IMR-90 (cell line): ENCODE results near the gene MPP4. TPM values are rescaled to one million over a fixed set of nuclear protein-coding genes. Genes with fewer than 3 reads are reported as not detected.

Experiments used
- ATAC-seq: fragments of 200-7000 bp; cut with Tn5 transposase; 2 replicates; pipeline ENCODE4 v1.9.1; 2020; ENCODE audit warnings: low read depth, mild to moderate bottlenecking, moderate library complexity
- BruUV-seq: library from RNA; stranded (reverse); fragments of 400-500 nt; replicated peaks from 2 replicates; lab custom pipeline; 2021; lab: Mats Ljungman, UMichigan
- CTCF ChIA-PET: fragments of 300-600 bp; formaldehyde crosslinking; extraction: SDS; loops from one replicate; lab custom pipeline; 2021; ENCODE audit warnings: antibody characterized with exemption; lab: Yijun Ruan, JAX
- POLR2A ChIA-PET: fragments of 300-600 bp; sonication (Branson Sonifier 250); formaldehyde crosslinking; loops from one replicate; lab custom pipeline; 2022; ENCODE audit warnings: antibody characterized with exemption; ENCODE audit not compliant: unreplicated experiment; lab: Charles Lee
- DNase-seq: peaks from one replicate; pipeline ENCODE4 v3.0.0; 2013
- H2AFZ ChIP-seq: replicated peaks from 2 replicates; pipeline ENCODE3; 2013; ENCODE audit warnings: low read length, mild to moderate bottlenecking; ENCODE audit not compliant: poor library complexity
- H2AK5ac ChIP-seq: 2 replicates; pipeline ENCODE4 v1.6.1; 2013; ENCODE audit warnings: low read depth, low read length, inconsistent platforms
- H2AK9ac ChIP-seq: replicated peaks from 2 replicates; pipeline ENCODE3; 2013; ENCODE audit warnings: mild to moderate bottlenecking, low read depth, low read length, moderate library complexity; ENCODE audit not compliant: poor library complexity
- H2BK120ac ChIP-seq: 2 replicates; pipeline ENCODE4 v1.6.1; 2013; ENCODE audit warnings: low read depth, low read length, inconsistent platforms
- H2BK15ac ChIP-seq: 3 replicates; pipeline ENCODE4 v1.6.1; 2013; ENCODE audit warnings: low read depth, low read length, inconsistent platforms
- H2BK20ac ChIP-seq: 2 replicates; pipeline ENCODE4 v1.6.1; 2013; ENCODE audit warnings: low read depth, mild to moderate bottlenecking, inconsistent platforms, low read length, moderate library complexity
- H2BK5ac ChIP-seq: 2 replicates; pipeline ENCODE4 v1.6.1; 2013; ENCODE audit warnings: mild to moderate bottlenecking, low read depth, low read length, inconsistent platforms; ENCODE audit not compliant: poor library complexity, severe bottlenecking
- H3K14ac ChIP-seq: replicated peaks from 2 replicates; pipeline ENCODE4 v1.6.1; 2013; ENCODE audit warnings: low read depth, low read length, inconsistent platforms
- H3K18ac ChIP-seq: 2 replicates; pipeline ENCODE4 v1.6.1; 2013; ENCODE audit warnings: low read depth, low read length, control low read depth
- H3K23ac ChIP-seq: 2 replicates; pipeline ENCODE4 v1.6.1; 2013; ENCODE audit warnings: low read depth, low read length, inconsistent platforms
- H3K27ac ChIP-seq: 2 replicates; pipeline ENCODE4 v1.5.1; 2013; ENCODE audit warnings: mild to moderate bottlenecking, control low read depth, low read length; ENCODE audit not compliant: insufficient read depth
- H3K27me3 ChIP-seq: 2 replicates; pipeline ENCODE4 v1.6.1; 2013; ENCODE audit warnings: low read length; ENCODE audit not compliant: control insufficient read depth, insufficient read depth
- H3K36me3 ChIP-seq: 2 replicates; pipeline ENCODE4 v1.6.1; 2013; ENCODE audit warnings: low read length, mixed read lengths; ENCODE audit not compliant: control insufficient read depth, insufficient read depth
- H3K4ac ChIP-seq: 2 replicates; pipeline ENCODE4 v1.6.1; 2013; ENCODE audit warnings: low read depth, low read length, inconsistent platforms
- H3K4me1 ChIP-seq: 2 replicates; pipeline ENCODE4 v1.6.1; 2013; ENCODE audit warnings: low read length, mixed read lengths; ENCODE audit not compliant: control insufficient read depth, insufficient read depth
- H3K4me2 ChIP-seq: 2 replicates; pipeline ENCODE4 v1.6.1; 2013; ENCODE audit warnings: low read depth, mild to moderate bottlenecking, control low read depth, low read length, moderate library complexity
- H3K4me3 ChIP-seq: 2 replicates; pipeline ENCODE4 v1.5.1; 2013; ENCODE audit warnings: low read depth, mild to moderate bottlenecking, control low read depth, low read length, moderate library complexity; ENCODE audit not compliant: insufficient read depth
- H3K56ac ChIP-seq: 2 replicates; pipeline ENCODE4 v1.6.1; 2013; ENCODE audit warnings: low read length, inconsistent platforms; ENCODE audit not compliant: insufficient read depth; ENCODE audit errors: extremely low read depth
- H3K79me1 ChIP-seq, 2 experiments: 2 replicates each; pipeline ENCODE4 v1.6.1; 2013; ENCODE audit warnings: low read length in 2 of 2, inconsistent platforms in 1 of 2, low read depth in 1 of 2
- H3K9ac ChIP-seq: 2 replicates; pipeline ENCODE4 v1.6.1; 2013; ENCODE audit warnings: low read depth, low read length, control low read depth
- H3K9me1 ChIP-seq: 2 replicates; pipeline ENCODE4 v1.6.1; 2013; ENCODE audit warnings: low read length, inconsistent platforms; ENCODE audit not compliant: insufficient read depth
- H3K9me3 ChIP-seq: 2 replicates; pipeline ENCODE4 v1.6.1; 2013; ENCODE audit warnings: low read length; ENCODE audit not compliant: control insufficient read depth, insufficient read depth
- H4K20me1 ChIP-seq: 2 replicates; pipeline ENCODE4 v1.6.1; 2013; ENCODE audit warnings: low read length, inconsistent platforms; ENCODE audit not compliant: insufficient read depth
- H4K5ac ChIP-seq: 2 replicates; pipeline ENCODE4 v1.6.1; 2013; ENCODE audit warnings: mild to moderate bottlenecking, low read depth, low read length, control low read depth
- H4K8ac ChIP-seq, 2 experiments: 2 replicates each; pipeline ENCODE4 v1.6.1; 2013; ENCODE audit warnings: low read depth in 2 of 2, low read length in 2 of 2, control low read depth in 1 of 2, inconsistent platforms in 1 of 2
- H4K91ac ChIP-seq: 2 replicates; pipeline ENCODE4 v1.6.1; 2013; ENCODE audit warnings: low read depth, low read length, inconsistent platforms; ENCODE audit not compliant: insufficient read depth
- BHLHE40 ChIP-seq: fragments of 150-350 bp; IDR thresholded peaks from 2 replicates; pipeline ENCODE4 v1.6.1; 2016; ENCODE audit warnings: mild to moderate bottlenecking, low read depth, low read length
- CEBPB ChIP-seq: IDR thresholded peaks from 2 replicates; pipeline ENCODE4 v1.6.1; 2012; ENCODE audit warnings: low read depth, low read length, improper control_type of control experiment
- CHD1 ChIP-seq: IDR thresholded peaks from 2 replicates; pipeline ENCODE4 v1.6.1; 2012; ENCODE audit warnings: low read depth, low read length, improper control_type of control experiment
- ELK1 ChIP-seq: fragments of 150-350 bp; IDR thresholded peaks from 2 replicates; pipeline ENCODE4 v1.6.1; 2016; ENCODE audit warnings: low read depth, mild to moderate bottlenecking, low read length, moderate library complexity, borderline replicate concordance
- FOS ChIP-seq: fragments of 150-350 bp; IDR thresholded peaks from 2 replicates; pipeline ENCODE4 v1.6.1; 2016; ENCODE audit warnings: low read depth, low read length
- MAFK ChIP-seq: IDR thresholded peaks from 2 replicates; pipeline ENCODE4 v1.6.1; 2012; ENCODE audit warnings: low read depth, low read length, improper control_type of control experiment
- MAZ ChIP-seq: IDR thresholded peaks from 2 replicates; pipeline ENCODE4 v1.6.1; 2012; ENCODE audit warnings: low read depth, mild to moderate bottlenecking, low read length, improper control_type of control experiment, moderate library complexity, borderline replicate concordance
- MXI1 ChIP-seq: IDR thresholded peaks from 2 replicates; pipeline ENCODE4 v1.6.1; 2012; ENCODE audit warnings: low read depth, mild to moderate bottlenecking, low read length, moderate library complexity, borderline replicate concordance
- NFE2L2 ChIP-seq: fragments of 150-350 bp; IDR thresholded peaks from 2 replicates; pipeline ENCODE4 v1.6.1; 2016; ENCODE audit warnings: low read depth, mild to moderate bottlenecking, low read length
- POLR2A ChIP-seq: IDR thresholded peaks from 2 replicates; pipeline ENCODE4 v1.6.1; 2012; ENCODE audit warnings: mild to moderate bottlenecking, low read depth, low read length
- RAD21 ChIP-seq: IDR thresholded peaks from 2 replicates; pipeline ENCODE4 v1.6.1; 2012; ENCODE audit warnings: low read length, improper control_type of control experiment
- RCOR1 ChIP-seq: IDR thresholded peaks from 2 replicates; pipeline ENCODE4 v1.6.1; 2012; ENCODE audit warnings: mild to moderate bottlenecking, low read length, improper control_type of control experiment; ENCODE audit not compliant: insufficient replicate concordance
- RFX5 ChIP-seq: IDR thresholded peaks from 2 replicates; pipeline ENCODE4 v1.8.0; 2012; ENCODE audit warnings: low read depth, mild to moderate bottlenecking, low read length, moderate library complexity
- SMC3 ChIP-seq: fragments of 150-350 bp; IDR thresholded peaks from 2 replicates; pipeline ENCODE4 v1.6.1; 2016; ENCODE audit warnings: low read depth, mild to moderate bottlenecking, antibody characterized with exemption, low read length, moderate library complexity
- WGBS, 2 experiments: methylation state at CpG; one replicate each; pipeline versions ENCODE4 v1.1.5 to v1.1.7; 2013; ENCODE audit warnings: missing lambda C conversion rate in 2 of 2; ENCODE audit not compliant: insufficient read length in 1 of 2; ENCODE audit errors: extremely low coverage in 2 of 2; 5-methylcytosine and 5-hydroxymethylcytosine counted together
- dilution Hi-C: fragments of 300-500 bp; cut with HindIII; formaldehyde crosslinking; loops from one replicate; pipeline ENCODE4 v1.14.3; 2018; ENCODE audit warnings: low sequenced_read_pairs; ENCODE audit not compliant: unreplicated experiment
- in situ Hi-C: fragments of 300-500 bp; cut with MboI; formaldehyde crosslinking; loops from 3 replicates; pipeline ENCODE4 v1.14.3; 2019; ENCODE audit warnings: low sequenced_read_pairs, inconsistent platforms, mixed read lengths
- intact Hi-C: fragments of 100-400 bp; cut with micrococcal nuclease; formaldehyde crosslinking; loops from 2 replicates; pipeline ENCODE4 v1.10.0; 2022
- polyA plus RNA-seq, 3 experiments: library from polyadenylated mRNA; depleted of rRNA; stranded (reverse); fragments of >200 nt; gene quantifications; 2 replicates each; pipeline ENCODE4 v1.2.3, GENCODE V29; 2012; ENCODE audit warnings: low replicate concordance in 1 of 3
- total RNA-seq: library from RNA; depleted of rRNA; stranded (reverse); fragments of >200 nt; gene quantifications from 2 replicates; pipeline ENCODE4 v1.2.3, GENCODE V29; 2012
- TF ChIP-seq, protein P1 (sequence below): conservative IDR thresholded peaks from 2 replicates; pipeline ENCODE4 v1.5.1; 2012; ENCODE audit warnings: mild to moderate bottlenecking, low read depth, low read length, improper control_type of control experiment
- TF ChIP-seq, protein P2 (sequence below): fragments of 150-350 bp; IDR thresholded peaks from 2 replicates; pipeline ENCODE4 v1.6.1; 2017; ENCODE audit warnings: mild to moderate bottlenecking, antibody characterized with exemption, low read length, low read depth

The MPP4 gene
- total and polyA plus RNA-seq, 2 of the 4 experiments (the other 2 are of a cell fraction) = 11.8 to 14.9 TPM

GRCh38 chr2:201709747-201710146, 11.3 kb upstream of the MPP4 start:
- intact Hi-C loops (loop anchor here (10.0 kb wide), 1 partner anchor 475 kb away; no protein-coding TSS in a partner anchor), dilution Hi-C loops (no loop called here), in situ Hi-C loops (no loop called here)
- H2BK15ac ChIP-seq = no peak overlapping the region
- H3K4me3 ChIP-seq = no peak overlapping the region
- ATAC-seq (no peak), DNase-seq (no peak)
- no peak overlapping the region for H3K18ac ChIP-seq
- no peaks in the 10 kb centered on the region for H3K27me3 ChIP-seq
- H2BK20ac ChIP-seq = no peak overlapping the region
- H3K14ac ChIP-seq = no peak overlapping the region
- WGBS, 2 experiments = no CpG with 5 or more reads among the region's 5 CpGs
- no peaks in the 10 kb centered on the region for H3K9me3 ChIP-seq
- no peaks in the 10 kb centered on the region for H4K20me1 ChIP-seq
- H2AK5ac ChIP-seq = no peak overlapping the region
- ChIA-PET CTCF (interaction anchor here (1.2 to 1.6 kb wide), 2 partner anchors 9 to 11 kb away, joined by 4 to 6 read pairs; partner anchors contain the start of gene MPP4), POLR2A (no interaction called here)
- H2AK9ac ChIP-seq = no peak overlapping the region
- BruUV-seq = no TSS peak
- no peak overlapping the region for H3K9ac ChIP-seq
- no peaks in the 10 kb centered on the region for H3K4me1 ChIP-seq
- H2BK120ac ChIP-seq = no peak overlapping the region
- H3K79me1 ChIP-seq = no peaks in the 10 kb centered on the region; a peak in 1 of 4 replicates
- H4K8ac ChIP-seq = no peak overlapping the region
- TF ChIP-seq SMC3 (no peak), BHLHE40 (no peak), POLR2A (no peak), MXI1 (no peak), CEBPB (no peak), RAD21 (no peak), MAZ (no peak), RFX5 (no peak), NFE2L2 (no peak), ELK1 (no peak), RCOR1 (no peak), MAFK (no peak), FOS (no peak), CHD1 (no peak)
- TF ChIP-seq, protein P1, sequence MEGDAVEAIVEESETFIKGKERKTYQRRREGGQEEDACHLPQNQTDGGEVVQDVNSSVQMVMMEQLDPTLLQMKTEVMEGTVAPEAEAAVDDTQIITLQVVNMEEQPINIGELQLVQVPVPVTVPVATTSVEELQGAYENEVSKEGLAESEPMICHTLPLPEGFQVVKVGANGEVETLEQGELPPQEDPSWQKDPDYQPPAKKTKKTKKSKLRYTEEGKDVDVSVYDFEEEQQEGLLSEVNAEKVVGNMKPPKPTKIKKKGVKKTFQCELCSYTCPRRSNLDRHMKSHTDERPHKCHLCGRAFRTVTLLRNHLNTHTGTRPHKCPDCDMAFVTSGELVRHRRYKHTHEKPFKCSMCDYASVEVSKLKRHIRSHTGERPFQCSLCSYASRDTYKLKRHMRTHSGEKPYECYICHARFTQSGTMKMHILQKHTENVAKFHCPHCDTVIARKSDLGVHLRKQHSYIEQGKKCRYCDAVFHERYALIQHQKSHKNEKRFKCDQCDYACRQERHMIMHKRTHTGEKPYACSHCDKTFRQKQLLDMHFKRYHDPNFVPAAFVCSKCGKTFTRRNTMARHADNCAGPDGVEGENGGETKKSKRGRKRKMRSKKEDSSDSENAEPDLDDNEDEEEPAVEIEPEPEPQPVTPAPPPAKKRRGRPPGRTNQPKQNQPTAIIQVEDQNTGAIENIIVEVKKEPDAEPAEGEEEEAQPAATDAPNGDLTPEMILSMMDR = no peak
- TF ChIP-seq, protein P2, sequence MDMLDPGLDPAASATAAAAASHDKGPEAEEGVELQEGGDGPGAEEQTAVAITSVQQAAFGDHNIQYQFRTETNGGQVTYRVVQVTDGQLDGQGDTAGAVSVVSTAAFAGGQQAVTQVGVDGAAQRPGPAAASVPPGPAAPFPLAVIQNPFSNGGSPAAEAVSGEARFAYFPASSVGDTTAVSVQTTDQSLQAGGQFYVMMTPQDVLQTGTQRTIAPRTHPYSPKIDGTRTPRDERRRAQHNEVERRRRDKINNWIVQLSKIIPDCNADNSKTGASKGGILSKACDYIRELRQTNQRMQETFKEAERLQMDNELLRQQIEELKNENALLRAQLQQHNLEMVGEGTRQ = no peak
- no peak overlapping the region for H3K4me2 ChIP-seq
- no peak overlapping the region for H3K4ac ChIP-seq
- no peak overlapping the region for H3K56ac ChIP-seq
- H2BK5ac ChIP-seq = no peak overlapping the region
- no peaks in the 10 kb centered on the region for H3K9me1 ChIP-seq
- H2AFZ ChIP-seq = no peak overlapping the region
- no peak overlapping the region for H4K5ac ChIP-seq
- no peak overlapping the region for H3K23ac ChIP-seq
- H3K36me3 ChIP-seq = peaks cover 24% of the 10 kb centered on the region
- no peak overlapping the region for H3K27ac ChIP-seq
- H4K91ac ChIP-seq = no peak overlapping the region
